Pulmonary artery endothelial cell (primary cell): ENCODE data around the gene GLS. TPM values are rescaled to one million over a fixed set of nuclear protein-coding genes. Genes with fewer than 3 reads are reported as not detected.
"Not testable (repeated sequence)": the region's sequence is repeated elsewhere in the genome, so short reads cannot be mapped to it uniquely, and the experiment has no call there.

ENCODE experiments used
- DNase-seq: peaks from one replicate; pipeline ENCODE4 v3.0.0-alpha.2; 2011; ENCODE audit warnings: low read depth, low spot score
- total RNA-seq: library from RNA; depleted of rRNA; stranded (reverse); fragments of >200 nt; gene quantifications from 2 replicates; pipeline ENCODE4 v1.2.3, GENCODE V29; 2014

The GLS gene
- total RNA-seq, 1 donor from 2014 or later, result 137 TPM

DNA sequence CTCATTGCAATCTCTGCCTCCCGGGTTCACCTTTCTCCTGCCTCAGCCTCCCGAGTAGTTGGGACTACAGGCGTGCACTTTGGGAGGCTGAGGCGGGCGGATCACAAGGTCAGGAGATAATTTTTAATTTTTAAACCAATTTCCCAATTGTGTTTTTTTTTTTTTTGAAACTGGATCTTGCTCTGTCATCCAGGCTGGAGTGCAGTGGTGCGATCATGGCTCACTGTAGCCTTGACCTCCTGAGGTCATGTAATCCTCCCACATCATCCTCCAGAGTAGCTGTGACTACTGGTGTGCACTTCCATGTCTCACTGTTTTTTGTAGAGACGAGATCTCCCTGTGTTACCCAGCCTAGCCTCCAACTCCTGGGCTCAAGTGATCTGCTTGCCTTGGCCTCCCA, 49.3 kb downstream of the GLS start:
- DNase-seq, result no peak

DNA sequence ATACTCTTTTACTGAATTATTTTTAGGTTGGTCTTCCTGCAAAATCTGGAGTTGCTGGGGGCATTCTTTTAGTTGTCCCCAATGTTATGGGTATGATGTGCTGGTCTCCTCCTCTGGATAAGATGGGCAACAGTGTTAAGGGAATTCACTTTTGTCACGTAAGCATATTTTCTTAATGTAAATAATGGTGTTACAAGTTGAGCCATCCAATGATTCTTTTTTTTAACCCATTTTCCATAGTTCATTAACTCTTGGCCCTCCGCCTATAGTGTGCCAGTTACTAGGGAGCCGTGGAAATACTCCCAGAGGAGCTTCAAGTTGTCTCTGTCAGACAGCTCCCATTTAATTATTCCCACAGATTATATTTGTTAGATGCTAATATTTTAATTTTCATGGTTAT, 49.8 kb downstream of the GLS start:
- no peak for DNase-seq

DNA sequence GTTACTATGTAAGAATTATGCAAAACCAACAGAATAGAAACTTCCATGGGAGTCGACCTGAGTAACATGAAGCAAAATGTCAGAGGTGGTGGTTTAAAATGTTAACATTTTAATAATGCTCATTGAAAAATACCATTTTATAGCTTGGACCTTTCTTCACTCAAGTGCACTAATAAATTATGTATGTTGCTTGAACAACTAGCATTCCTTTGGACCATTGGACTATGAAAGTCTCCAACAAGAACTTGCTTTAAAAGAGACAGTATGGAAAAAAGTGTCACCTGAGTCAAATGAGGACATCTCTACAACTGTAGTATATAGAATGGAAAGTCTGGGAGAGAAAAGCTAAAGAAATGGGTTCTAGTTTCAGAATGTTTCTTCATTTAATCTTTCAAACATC, 51.9 kb downstream of the GLS start:
- DNase-seq, result no peak

DNA sequence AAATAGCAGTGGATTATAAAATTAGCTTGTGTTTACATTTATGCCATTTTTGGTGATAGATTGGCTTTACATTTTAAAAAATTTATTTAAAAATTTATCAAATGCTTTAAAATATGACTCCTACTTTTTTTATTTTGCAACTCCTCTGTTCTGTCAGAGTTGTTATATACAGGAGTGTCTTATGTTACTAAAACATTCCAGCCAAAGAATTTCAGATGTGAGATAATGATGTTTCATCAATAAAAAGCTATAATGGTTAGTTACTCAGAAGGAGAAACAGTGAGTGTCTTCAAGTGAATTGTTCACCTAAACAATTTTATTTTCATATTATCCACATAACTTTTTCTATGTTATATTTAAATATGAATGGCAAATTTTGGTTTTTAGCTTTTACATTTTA, 52.7 kb downstream of the GLS start:
- DNase-seq, result no peak

DNA sequence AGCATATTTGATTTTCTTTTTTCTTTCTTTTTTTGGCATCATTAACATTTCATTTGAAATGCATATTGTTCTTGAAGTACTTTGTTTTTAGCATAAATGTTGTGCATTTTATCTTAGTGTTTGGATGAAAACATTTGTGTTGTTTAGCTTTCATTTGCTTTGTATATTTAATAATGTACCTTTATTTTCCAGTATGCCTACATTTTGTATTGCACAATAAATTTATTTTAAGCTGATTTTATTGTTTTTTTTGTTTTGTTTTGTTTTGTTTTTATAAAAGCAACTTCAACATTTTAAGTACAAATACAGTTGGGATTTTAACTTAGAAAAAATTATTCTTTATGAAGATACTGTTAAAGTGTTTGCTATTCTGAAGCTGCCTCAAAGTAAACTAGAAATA, 54.4 kb downstream of the GLS start:
- DNase-seq, result no peak

DNA sequence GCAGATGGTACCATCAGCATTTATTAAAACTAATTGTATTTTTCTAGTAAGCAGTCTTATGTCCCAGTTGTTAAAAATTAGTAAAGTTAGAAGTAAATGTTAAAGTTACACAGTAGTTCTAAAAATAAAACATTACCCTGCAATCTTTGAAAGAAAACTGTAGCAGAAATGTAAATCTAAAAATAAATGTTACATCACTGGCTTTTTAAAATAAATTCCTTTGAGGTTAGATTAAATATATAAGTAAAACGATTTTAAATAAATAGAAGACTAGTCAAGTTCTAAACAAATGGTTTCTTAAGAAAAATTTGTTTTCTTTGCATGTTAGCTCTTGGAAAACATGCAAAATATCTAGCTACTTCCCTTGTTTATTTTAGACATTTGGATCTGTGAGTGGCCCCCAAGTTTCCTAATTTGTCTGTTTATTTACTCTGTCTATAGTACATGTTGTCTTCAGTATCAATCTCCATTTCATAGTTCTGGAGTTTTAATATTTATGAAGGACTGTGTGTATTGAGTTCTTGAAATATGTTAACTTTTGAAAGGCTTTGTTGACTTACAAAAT, 58.2 kb downstream of the GLS start:
- DNase-seq, result no peak

DNA sequence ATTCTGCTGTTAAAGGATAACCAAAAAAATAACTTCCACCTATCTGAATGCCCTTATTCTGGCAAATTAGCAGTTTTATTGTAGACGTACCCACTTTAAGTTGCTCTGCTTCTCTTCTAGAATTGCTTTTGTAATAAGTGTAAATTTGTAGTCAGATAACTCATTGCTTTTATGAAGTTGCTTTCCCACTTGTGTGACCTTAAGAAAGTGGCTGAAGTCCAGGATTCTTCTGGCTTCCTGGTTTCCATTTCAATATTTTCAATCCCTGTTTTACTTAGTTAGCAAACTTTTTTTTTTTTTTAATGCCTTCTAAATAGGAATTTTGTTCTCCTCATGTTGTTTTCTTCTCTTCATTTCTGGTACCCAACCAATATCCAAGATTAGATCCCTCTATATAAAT, 59.8 kb downstream of the GLS start:
- DNase-seq, result peak; percentile 22

DNA sequence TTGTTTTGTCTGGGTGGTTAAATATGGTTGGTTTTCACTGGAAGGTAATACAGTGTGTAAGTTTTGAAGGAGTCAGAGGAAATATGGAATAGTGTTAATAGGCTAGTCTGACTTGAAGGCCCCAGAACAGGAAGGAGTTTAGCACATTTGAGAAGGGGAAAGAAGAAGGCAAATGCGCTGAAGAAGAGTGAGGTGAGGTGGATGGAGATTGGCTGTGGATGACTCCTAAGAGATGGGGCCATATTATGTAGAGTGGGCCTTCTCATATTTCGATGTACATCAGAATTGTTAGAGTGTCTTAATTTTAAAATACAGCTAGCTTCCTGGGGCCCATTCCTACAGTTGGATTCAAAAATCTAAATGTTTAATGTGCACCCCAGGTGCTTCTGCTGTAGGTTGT, 61.0 kb downstream of the GLS start:
- DNase-seq, result no peak

DNA sequence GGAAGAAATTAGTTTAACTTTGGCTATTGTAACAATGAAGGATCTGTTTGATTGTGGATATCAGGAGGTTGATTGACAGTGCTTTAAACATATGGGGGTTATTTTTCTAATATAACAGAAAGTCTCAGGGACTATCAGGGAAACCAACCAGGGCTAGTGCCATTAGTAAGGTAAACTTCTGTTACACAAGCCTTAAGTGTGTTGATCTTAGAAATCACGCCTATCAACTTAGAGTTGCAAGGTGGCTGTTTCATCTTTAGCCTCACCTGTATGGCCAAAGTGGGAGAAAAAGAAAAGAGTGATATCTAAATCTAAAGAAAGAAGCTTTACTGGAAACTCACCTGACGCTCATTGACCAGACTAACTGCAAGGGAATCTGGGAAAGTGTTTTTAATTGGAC, 62.1 kb downstream of the GLS start:
- DNase-seq, result no peak

DNA sequence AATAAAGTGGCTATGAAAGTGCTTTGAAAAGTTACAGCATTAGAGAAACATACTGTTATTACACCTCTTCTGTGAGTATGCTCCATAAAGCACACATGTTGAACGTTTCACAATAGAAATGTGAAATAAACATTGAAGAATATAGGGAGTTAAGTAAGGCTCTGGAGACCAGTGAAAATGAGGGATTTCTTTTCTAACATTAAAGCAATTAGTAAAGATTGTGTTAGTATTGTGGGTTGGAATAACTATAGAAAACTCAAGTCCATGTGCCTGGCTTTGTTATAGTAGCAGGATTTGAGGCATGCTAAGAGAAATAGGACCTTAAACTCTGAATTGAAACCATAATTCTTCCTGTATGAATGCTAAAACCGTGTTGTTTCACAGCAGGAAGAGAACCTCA, 63.1 kb downstream of the GLS start:
- DNase-seq, result no peak

DNA sequence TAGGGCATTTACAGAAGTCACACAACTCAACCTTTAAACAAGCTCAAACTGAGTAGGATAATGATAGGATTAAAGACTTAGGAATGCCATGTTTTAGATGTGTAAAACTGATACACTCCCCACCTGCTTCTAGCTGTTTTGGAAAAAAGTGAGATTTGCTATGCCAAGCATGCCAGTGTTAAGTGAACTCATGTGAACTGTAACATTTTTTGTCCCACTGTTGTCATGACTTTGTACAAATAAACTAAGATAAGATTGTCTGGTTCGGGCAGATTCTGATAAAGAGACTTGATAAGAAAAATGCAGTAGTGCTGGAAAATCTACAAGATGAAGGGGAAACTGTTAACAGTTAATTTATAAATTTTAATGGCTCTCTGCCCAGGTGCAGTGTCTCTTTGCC, 66.5 kb downstream of the GLS start:
- peak; percentile 84 for DNase-seq

DNA sequence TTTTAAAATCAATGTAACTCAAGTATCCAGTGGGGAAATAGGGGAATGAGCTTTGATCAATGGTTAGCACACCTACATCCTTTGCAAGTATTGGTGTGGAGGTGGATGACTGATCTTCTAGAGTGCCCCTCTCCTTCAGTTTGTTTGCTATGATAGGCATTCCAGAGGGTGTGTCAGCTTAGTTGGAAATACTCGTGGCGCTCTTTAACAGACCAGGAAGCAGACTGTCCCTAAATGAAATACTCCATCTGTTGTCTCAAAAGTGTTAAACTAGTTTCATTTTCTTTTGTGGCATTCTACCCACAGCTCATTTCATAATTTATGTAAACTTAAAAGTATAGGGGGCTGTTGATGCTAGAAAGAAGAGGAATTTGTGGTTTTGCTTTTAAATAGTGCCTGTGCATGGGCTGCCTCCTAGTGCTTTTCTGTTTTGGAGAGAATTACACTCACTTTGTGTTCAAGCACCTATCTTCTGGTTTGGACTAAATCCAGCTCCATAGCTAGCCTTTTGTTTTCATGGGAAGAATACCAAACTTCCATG, 67.2 kb downstream of the GLS start:
- DNase-seq, result no peak

DNA sequence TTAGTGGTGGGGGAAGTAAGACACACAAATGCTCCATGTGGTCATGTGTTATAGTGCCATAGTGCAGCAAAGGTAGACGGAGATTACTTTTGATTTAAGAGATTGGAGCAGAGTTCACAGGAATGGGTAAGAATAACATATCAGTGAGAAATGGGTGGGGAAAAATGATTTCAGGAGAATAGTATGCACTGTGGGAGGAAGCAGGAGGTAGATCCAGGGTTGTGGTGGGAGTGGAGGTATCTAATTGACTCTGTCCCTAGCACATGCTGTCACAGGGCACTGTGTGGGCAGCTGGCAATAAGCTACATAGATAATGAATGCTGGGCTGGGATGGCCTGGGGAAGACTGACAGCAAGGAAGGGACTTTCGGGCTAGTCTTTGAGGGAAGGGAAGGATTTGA, 68.0 kb downstream of the GLS start:
- no peak for DNase-seq

DNA sequence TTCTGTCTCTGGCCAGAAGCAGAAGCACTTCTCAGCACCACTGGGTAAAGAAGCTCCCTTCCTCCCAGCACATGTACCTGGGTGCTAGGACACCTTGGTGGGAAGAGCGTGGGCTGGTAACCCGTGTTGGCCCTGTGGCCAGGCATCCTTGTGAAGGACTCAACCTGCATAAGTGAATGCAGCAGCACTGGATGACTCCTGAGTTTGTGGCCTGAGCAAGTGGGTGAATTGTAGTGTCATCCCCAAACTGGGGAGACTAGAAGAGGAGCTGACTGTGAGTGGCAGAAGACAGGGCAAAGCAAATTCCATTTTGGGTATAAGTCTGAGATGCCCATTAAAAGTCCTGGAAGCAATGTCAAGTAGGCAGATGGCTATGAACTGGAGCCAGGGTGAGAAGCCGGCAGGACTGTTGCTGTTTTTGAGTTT, 70.0 kb downstream of the GLS start:
- DNase-seq, result no peak

DNA sequence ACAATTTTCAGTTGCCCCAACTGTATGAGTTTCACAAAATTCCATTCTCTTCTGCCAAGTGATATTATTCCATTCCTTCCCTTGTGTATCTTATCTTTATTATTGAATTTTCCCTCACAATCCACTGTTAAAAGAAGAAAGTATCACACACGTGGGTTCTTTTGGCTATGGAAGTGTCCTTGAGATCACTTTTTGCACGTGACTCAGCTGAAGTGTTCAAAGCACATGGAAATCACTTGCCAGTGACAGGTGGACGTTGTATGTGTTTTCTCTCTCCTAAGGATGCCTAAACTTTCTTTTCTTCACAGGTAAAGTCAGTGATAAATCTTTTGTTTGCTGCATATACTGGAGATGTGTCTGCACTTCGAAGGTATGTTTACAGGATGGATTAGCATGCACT, 72.6 kb downstream of the GLS start:
- DNase-seq, result no peak

DNA sequence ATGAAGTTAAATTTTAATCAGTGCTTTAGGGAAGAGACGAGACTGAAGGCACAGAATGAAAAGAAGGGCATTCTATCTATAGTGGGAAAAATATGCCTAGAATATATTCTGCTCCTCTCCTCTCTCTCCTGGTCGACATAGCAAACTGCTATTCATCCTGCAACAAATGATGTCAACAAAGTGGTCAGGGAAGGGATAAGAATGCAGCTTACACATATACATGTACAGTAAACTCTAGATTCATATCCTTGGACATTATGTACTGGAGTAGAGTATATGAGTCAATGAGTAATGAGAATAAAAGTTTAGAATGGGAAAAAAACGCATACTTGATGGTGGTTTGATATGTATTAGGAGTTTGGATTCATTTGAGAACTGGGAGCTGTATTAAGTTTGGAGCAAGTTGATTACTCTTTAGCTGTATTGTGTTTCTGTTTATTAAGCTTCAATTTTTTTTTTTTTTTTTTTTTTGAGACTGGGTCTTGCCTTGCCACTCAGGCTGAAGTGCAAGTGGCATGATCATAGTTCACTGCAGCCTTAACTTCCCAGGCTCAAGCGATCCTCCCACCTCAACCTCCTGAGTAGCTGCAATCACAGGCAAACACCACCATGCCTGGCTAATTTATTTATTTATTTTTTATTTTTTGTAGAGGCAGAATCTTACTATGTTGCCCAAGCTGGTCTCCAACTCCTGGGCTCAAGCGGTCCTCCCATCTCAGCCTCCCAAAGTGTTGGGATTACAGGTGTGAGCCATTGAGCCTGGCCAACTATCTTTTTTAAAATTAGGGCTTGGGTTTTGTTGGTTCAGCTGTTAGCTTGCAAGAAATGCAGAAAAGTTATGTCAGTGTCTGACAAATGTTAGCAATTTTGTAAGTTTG, 79.5 kb downstream of the GLS start:
- no peak for DNase-seq

DNA sequence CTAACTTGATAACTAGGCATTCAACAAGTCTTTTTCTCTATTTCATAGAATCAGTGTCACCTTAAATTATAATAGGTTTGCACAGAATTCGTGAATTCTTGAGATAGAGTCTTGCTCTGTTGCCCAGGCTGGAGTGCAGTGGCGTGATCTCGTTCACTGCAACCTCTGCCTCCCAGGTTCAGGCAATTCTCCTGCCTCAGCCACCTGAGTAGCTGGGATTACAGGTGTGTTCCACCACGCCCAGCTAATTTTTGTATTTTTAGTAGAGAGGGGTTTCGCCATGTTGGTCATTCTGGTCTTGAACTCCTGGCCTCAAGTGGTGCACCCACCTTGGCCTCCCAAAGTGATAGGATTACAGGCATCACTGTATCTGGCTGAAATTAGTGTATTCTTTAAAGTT, 80.5 kb downstream of the GLS start:
- DNase-seq, result not testable (repeated sequence)

DNA sequence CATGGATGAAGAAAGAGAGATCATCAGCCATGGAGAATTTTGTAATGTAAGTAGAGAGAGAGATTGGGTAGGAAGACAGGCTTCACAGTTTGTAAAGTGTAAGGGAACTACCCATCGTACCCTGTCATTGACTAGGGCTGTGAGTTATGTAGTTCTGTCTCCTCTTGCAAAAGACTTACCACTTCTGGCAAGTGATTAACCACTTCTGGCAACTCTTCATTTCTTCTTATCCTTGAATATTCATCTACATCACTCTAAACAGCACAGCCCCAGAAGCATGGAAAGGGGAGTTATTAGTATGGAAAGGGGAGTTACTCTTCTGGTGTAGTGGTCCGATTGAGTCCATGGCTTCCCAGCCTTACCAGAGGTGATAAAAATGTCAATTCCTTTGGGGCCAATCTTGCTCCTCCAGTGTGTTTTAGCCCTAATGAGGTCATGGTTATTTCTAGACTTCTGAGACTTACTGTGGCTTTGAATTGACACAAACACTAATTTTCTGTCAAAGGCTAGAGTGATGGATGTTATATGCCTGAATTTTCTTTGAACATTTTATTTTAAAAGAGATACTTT, 81.4 kb downstream of the GLS start:
- DNase-seq, result no peak

DNA sequence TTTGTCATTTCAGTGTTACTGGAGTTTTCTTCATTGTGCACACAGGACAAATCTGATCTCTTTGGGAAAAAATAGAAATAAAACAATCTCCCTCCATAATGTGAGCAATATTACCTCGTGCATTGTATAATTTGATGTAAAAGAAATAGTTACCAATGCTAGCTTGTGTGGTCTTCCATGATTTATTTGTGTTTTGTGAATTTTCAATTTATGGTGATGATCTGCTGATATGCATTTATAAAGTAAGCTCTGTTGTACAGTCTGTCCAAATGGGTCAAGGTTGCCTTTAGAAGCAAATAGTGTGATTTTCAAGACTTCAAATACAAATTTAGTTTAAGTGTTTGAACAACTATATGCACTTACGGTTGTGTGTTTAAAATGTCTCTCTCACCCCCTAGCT, 82.5 kb downstream of the GLS start:
- no peak for DNase-seq

DNA sequence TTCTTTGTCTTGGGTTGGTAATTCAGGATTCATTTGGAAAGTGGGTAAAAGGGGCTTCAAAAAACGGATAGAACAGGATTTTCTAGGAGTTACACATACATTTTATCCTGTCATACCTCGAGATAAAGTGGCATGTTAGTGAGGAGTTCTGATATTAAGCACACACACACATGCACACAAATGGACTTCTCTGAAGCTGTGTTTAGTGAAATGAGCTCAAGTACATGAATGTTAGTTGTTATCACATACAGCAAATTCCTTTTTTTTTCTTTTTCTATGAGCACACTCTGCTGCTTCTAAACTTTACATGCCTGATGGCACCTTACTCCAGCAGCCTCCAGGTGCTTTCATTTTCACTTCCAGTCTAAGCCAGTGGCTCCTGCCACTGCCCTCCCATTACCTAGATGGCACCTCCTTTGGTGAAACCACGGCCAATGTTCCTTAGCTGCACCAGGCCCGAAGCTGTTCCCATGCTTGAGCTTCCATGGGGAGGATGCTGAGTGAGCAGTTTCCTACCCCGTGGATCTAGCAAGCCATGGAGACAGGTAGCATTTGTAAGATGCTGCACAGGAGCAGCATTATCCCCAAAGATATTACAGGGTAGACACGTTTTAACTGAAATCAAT, 83.7 kb downstream of the GLS start:
- DNase-seq, result no peak

DNA sequence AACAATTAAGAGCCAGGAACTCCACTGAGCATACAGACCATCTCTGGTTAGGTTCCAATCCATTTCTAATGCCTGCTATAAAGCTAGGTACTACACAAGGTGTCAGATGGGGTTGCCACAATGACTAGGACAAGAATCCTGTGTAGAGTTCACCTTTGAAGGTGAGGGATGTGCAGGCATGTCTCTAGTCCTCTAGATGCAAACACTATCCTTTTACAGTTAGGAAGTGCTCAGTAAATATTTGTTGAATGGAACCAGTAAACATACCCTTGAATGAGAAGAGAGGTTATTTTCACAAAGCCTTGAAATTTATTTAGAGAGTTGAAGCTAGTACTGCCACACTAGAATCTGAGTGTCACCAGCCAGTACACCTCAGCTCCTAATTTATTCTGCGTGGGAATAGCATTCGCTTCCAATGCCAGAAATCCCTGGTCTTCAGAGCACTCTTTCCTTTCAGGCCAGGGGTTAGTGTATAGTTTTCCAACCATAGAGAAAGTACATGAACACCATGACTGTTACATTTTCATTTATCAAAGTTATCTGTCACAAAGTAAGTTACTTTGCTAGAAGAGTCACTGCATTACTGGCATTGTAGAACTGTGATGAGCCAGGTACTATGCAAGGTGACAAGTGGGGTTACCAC, 85.1 kb downstream of the GLS start:
- DNase-seq, result no peak

DNA sequence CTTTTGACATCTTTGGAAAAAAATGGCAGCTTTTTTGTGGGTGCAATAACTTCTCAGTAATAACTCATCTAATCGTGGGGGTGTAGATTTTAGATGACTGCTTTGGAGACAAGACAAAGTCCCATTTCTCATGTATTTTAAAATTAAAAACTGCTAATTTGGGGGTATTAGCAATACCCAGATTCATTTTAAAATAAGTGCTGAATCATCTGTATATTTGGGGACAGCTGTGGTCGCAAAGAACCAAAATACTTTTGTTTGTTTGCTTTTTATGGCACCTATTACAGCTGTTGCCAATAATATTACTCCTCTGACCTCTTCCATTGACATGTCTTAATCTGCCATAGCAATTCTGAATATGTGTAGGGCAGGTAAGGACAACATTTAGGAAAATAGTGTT, 87.9 kb downstream of the GLS start:
- no peak for DNase-seq
